HCT116 (cell line): ENCODE measurements around the gene AWAT2.

Source experiments
- EGR1 ChIP-seq: IDR thresholded peaks from 2 replicates; pipeline ENCODE4 v1.6.1; 2012; ENCODE audit warnings: low read depth
- EZH2 ChIP-seq: fragments of 200-600 bp; sonication (generic); IDR thresholded peaks from 2 replicates; pipeline ENCODE4 v1.6.1; 2017; ENCODE audit warnings: antibody characterized with exemption, mixed run types
- MAX ChIP-seq: IDR thresholded peaks from 2 replicates; pipeline ENCODE4 v1.6.1; 2012
- POLR2A ChIP-seq: IDR thresholded peaks from 2 replicates; pipeline ENCODE4 v1.7.0; 2011; ENCODE audit warnings: borderline replicate concordance; ENCODE audit not compliant: insufficient read depth, insufficient read length; ENCODE audit errors: extremely low read depth
- POLR2AphosphoS5 ChIP-seq: IDR thresholded peaks from 2 replicates; pipeline ENCODE4 v1.6.1; 2011; ENCODE audit warnings: mild to moderate bottlenecking, low read depth, low read length, moderate library complexity
- RAD21 ChIP-seq: IDR thresholded peaks from 2 replicates; pipeline ENCODE4 v1.6.1; 2012; ENCODE audit warnings: low read depth, mild to moderate bottlenecking
- SIN3A ChIP-seq: IDR thresholded peaks from 2 replicates; pipeline ENCODE4 v1.6.1; 2012; ENCODE audit warnings: low read depth
- SRF ChIP-seq: IDR thresholded peaks from 2 replicates; pipeline ENCODE4 v1.6.1; 2012; ENCODE audit warnings: low read depth
- YY1 ChIP-seq: IDR thresholded peaks from 2 replicates; pipeline ENCODE4 v1.6.1; 2011; ENCODE audit warnings: low read length, low read depth, moderate library complexity, mild to moderate bottlenecking; ENCODE audit not compliant: insufficient replicate concordance; ENCODE audit errors: extremely low read depth
- ZFX ChIP-seq: fragments of 450-650 bp; IDR thresholded peaks from 2 replicates; pipeline ENCODE4 v1.6.1; 2017
- ZNF274 ChIP-seq: fragments of 200-500 bp; sonication (Bioruptor generic); IDR thresholded peaks from 2 replicates; pipeline ENCODE4 v1.6.1; 2014; ENCODE audit warnings: mild to moderate bottlenecking, low read depth, low read length, inconsistent platforms
- TF ChIP-seq, protein P1 (sequence below), 3 experiments: fragments of 200-600 bp in 1 of 3; sonication (generic) in 1 of 3; IDR thresholded peaks in 2 of 3; conservative IDR thresholded peaks in 1 of 3; 2 replicates each; pipeline ENCODE4 v1.5.1; 2012 to 2017; ENCODE audit warnings: low read depth in 2 of 3, low read length in 2 of 3, antibody characterized with exemption in 1 of 3, borderline replicate concordance in 1 of 3, control low read depth in 1 of 3, mild to moderate bottlenecking in 1 of 3, mixed read lengths in 1 of 3, mixed run types in 1 of 3, moderate library complexity in 1 of 3; ENCODE audit not compliant: insufficient read depth in 1 of 3
- TF ChIP-seq, protein P2 (sequence below): IDR thresholded peaks from 2 replicates; pipeline ENCODE4 v1.6.1; 2011; ENCODE audit warnings: mild to moderate bottlenecking, low read length, moderate library complexity; ENCODE audit not compliant: insufficient replicate concordance; ENCODE audit errors: extremely low read depth

DNA sequence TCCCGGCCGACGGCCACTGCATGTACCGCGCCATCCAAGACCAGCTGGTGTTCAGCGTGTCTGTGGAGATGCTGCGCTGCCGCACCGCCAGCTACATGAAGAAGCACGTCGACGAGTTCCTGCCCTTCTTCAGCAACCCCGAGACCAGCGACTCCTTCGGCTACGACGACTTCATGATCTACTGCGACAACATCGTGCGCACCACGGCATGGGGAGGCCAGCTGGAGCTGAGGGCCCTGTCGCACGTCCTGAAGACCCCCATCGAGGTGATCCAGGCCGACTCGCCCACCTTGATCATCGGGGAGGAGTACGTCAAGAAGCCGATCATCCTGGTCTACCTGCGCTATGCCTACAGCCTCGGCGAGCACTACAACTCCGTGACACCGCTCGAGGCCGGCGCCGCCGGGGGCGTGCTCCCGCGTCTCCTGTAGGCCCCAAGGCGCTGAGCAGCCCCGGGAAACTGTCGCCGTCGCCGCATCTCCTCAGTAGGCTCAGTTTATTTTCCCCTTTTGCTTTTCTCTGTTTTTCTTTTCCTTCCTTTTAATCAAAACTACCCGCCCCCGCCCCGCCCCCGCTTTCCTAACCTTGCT, 13.3 kb upstream of the AWAT2 start:
- TF ChIP-seq SRF (no peak), POLR2A (no peak), POLR2AphosphoS5 (no peak), ZNF274 (no peak), ZFX (no peak), EGR1 (no peak), YY1 (no peak), RAD21 (no peak), EZH2 (no peak), MAX (no peak), SIN3A (no peak)
- TF ChIP-seq, protein P1, sequence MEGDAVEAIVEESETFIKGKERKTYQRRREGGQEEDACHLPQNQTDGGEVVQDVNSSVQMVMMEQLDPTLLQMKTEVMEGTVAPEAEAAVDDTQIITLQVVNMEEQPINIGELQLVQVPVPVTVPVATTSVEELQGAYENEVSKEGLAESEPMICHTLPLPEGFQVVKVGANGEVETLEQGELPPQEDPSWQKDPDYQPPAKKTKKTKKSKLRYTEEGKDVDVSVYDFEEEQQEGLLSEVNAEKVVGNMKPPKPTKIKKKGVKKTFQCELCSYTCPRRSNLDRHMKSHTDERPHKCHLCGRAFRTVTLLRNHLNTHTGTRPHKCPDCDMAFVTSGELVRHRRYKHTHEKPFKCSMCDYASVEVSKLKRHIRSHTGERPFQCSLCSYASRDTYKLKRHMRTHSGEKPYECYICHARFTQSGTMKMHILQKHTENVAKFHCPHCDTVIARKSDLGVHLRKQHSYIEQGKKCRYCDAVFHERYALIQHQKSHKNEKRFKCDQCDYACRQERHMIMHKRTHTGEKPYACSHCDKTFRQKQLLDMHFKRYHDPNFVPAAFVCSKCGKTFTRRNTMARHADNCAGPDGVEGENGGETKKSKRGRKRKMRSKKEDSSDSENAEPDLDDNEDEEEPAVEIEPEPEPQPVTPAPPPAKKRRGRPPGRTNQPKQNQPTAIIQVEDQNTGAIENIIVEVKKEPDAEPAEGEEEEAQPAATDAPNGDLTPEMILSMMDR (IDR thresholded peaks at IDR 0.05 in 2 of 3, conservative IDR thresholded peaks at IDR 0.05 in 1 of 3; ENCODE audit: borderline replicate concordance in 1 of 3, insufficient read depth in 1 of 3, low read depth in 2 of 3, low read length in 2 of 3), result no peak
- TF ChIP-seq, protein P2, sequence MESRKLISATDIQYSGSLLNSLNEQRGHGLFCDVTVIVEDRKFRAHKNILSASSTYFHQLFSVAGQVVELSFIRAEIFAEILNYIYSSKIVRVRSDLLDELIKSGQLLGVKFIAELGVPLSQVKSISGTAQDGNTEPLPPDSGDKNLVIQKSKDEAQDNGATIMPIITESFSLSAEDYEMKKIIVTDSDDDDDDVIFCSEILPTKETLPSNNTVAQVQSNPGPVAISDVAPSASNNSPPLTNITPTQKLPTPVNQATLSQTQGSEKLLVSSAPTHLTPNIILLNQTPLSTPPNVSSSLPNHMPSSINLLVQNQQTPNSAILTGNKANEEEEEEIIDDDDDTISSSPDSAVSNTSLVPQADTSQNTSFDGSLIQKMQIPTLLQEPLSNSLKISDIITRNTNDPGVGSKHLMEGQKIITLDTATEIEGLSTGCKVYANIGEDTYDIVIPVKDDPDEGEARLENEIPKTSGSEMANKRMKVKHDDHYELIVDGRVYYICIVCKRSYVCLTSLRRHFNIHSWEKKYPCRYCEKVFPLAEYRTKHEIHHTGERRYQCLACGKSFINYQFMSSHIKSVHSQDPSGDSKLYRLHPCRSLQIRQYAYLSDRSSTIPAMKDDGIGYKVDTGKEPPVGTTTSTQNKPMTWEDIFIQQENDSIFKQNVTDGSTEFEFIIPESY, result no peak
